Measurements from ENCODE around the gene NCOA7. TPM values are rescaled to one million over a fixed set of nuclear protein-coding genes. Genes with fewer than 3 reads are reported as not detected.

NCOA7 gene
- total and polyA plus RNA-seq, 9 of the 15 experiments (the other 6 are each of a cell fraction or from before 2014, with no cell fraction given), result 5.8 to 14.6 (median 9.3) TPM

DNA sequence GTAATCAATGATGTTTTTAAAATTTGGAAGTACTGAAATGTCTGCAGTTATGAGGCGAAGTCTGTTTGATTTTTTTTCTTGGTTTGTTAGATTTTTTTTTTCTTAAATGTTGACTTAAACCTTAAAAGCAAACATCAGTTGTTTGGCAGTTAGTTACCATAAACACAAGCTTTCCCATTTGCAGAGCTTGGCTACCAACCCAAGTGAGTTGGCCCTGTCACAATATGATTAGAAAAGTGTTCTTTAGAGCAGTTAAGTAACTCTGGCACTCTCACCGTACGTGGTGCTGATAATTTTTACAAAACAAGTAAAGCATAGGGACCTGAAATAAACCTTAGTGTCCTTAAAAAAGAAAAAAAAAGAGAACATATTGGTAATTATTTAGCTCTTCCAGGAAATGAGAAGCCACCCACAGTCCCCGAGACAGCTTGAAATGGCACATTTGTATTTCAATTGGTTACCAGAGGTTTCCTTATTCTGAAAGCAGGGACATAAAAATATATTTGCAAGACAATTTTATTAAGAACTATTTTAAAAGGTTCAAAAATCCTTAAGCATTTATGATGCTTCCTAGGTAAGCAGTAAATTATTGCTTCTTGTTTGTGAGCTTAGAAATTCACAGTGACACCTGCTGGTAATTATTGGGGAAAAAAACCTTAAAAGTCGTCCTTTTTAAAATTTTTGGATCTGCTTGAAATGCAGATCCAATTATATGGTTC, 37.4 kb upstream of the NCOA7 start (continued):
- TF ChIP-seq, protein P1, sequence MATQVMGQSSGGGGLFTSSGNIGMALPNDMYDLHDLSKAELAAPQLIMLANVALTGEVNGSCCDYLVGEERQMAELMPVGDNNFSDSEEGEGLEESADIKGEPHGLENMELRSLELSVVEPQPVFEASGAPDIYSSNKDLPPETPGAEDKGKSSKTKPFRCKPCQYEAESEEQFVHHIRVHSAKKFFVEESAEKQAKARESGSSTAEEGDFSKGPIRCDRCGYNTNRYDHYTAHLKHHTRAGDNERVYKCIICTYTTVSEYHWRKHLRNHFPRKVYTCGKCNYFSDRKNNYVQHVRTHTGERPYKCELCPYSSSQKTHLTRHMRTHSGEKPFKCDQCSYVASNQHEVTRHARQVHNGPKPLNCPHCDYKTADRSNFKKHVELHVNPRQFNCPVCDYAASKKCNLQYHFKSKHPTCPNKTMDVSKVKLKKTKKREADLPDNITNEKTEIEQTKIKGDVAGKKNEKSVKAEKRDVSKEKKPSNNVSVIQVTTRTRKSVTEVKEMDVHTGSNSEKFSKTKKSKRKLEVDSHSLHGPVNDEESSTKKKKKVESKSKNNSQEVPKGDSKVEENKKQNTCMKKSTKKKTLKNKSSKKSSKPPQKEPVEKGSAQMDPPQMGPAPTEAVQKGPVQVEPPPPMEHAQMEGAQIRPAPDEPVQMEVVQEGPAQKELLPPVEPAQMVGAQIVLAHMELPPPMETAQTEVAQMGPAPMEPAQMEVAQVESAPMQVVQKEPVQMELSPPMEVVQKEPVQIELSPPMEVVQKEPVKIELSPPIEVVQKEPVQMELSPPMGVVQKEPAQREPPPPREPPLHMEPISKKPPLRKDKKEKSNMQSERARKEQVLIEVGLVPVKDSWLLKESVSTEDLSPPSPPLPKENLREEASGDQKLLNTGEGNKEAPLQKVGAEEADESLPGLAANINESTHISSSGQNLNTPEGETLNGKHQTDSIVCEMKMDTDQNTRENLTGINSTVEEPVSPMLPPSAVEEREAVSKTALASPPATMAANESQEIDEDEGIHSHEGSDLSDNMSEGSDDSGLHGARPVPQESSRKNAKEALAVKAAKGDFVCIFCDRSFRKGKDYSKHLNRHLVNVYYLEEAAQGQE (IDR thresholded peaks at IDR 0.05; ENCODE audit: borderline replicate concordance), result peak; percentile 44; the same call in 1 of the 2 replicates
- TF ChIP-seq, protein P1 (CRISPR knock-in tag; IDR thresholded peaks at IDR 0.05; ENCODE audit: low read depth), result no peak
- TF ChIP-seq CXXC5 (CRISPR knock-in tag; IDR thresholded peaks at IDR 0.05) (no peak), MCM7 (IDR thresholded peaks at IDR 0.05) (no peak)
